SHP77 (cell line): ENCODE data around the gene CLASP1.
A peak's percentile ranks its signal among the peaks of the same experiment; 100 is the strongest.

Experiments
- DNase-seq, 2 experiments: peaks; one replicate each; lab custom pipeline; 2025; lab: John Stamatoyannopoulos, UW

The CLASP1 gene

GRCh38 chr2:121541495-121541894 is 107.8 kb downstream of the CLASP1 start:
- DNase-seq: no peak

DNA sequence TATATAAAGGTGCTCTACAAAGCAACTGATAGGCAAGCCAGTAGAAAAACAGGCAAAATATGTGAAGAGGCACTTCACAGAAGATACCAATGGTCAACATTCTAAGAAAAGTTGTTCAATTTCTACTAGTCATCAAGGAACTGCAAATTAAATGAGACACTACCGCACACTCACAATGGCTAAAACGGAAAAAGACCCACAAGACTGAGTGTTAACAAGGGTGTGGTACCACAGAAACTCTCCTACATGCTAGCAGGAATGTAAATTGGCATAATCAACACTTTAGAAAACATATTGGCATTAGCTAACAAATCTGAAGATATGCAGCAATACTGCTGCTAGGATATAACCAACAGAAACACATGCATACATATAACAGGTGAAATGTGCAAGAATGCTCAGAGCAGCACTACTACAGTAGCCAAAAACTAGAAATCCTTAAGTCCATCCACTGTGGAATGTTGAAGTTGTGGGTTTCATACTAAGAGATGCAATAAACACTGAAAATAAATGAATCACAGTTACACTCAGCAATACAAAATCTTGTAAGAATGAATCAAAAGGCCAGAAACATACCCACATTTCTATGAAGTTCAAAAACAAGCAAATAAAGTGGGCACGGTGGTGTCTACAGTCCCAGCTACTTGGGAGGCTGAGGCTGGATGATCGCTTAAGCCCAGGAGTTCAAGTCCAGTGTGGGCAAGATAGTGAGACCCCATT is 109.4 kb downstream of the CLASP1 start:
- DNase-seq: no peak

GRCh38 chr2:121536850-121537557 is 112.3 kb downstream of the CLASP1 start:
- no peak for DNase-seq

- no peak for DNase-seq
These were observed 112.9 kb downstream of the CLASP1 start for GRCh38 chr2:121536347-121536746.

GRCh38 chr2:121534007-121534406 is 115.3 kb downstream of the CLASP1 start:
- DNase-seq: no peak

DNA sequence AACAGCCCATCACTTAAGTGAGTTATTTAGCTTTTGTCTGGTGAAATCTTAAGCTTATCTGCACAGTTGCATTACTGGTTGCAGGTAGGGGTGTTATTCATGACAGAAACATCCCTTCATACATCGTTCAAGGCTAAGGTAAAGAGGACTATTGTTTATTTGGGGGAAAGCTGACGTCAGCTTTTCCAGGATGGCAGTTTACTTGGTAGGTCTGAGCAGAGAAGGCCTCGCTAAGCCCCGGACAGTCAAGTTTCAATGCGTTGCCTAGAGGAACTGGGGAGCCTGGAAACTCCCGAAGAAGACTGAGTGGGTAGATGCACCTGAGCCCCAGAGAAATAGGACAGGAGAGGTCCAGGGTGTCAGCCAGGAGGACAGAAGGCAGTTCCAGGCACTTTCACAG is 116.4 kb downstream of the CLASP1 start:
- DNase-seq: peak in 1 of 2 experiments; percentile 12

DNA sequence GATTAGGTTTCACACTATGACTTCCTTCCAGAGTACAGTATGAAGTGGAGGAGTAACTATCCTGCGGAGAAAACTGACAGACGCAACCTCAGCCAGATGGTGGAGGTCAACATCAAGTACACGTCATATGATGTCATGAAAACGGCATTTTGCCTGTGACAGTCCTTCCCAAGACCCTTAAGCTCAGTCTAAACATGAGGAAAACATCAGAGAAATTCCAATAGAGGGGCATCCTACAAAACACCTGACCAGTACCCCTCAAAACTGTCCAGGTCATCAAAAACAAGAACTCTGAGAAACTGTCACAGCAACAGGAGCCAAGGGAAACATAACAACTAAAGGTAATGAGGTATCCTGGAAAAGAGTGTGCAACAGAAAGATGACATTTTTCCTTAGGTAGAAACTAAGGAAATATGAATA is 116.9 kb downstream of the CLASP1 start:
- peak; percentile 24 to 43 for DNase-seq

DNA sequence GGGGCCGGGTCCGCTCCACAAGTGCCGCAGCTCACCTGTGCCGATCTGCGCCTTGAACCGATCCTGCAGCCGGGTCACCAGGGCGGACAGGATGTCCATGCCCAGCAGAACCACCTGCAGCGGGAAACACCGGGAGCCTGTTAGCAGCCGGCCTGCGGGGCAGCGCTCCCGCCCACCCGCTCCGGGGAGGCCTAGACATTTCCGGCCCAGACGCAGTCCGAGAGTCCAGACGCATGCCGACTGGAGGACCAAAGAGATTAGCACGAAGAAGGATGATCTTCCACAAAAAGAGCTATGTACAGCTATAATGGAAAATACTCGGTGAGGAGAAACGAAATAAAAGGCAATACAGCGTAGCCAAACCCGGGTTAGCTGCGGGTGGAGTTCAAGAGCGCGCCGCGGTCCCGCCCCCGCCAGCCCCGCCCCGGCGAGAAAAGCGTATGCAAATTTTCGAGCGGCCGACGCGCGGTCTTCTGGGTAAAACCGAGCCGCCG is 119.0 kb downstream of the CLASP1 start:
- DNase-seq: peak; percentile 58 to 80

DNA sequence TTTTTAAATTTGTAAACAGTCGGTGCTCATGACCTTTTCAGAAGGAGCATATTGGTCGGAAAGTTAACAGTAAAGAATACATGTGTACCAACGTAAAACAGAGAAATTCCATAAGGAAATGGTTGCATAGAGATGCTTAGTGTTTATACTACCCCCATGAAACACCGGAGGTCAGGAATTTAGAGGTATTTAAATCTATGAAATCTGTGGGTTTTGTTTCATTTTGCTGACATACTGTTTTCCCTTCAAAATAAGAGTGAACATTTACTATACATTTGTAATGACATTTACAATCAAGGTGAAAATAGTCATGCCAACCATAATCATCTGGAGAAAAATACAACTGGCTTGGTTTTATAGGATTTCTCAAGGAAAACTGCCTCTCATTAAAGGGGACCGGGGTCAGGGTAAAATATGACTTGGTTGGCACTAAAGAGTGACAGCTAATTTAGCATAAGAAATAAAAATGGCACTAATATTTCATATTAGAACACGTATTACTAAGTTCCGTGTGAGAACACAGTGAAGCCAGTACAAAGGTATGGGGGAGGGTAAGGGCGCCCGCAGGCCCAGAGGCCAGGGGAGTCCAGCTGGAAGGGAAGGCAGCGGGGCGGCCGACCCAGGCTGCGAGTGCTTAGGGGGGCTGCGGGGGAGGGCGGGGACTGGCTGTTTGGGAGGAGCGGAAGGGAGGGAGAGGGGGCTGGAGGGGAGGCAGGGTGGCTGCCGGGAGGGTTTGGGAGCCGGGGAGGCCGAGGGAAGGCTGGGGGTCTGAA is 119.6 kb downstream of the CLASP1 start:
- DNase-seq: peak; percentile 64 to 72

DNA sequence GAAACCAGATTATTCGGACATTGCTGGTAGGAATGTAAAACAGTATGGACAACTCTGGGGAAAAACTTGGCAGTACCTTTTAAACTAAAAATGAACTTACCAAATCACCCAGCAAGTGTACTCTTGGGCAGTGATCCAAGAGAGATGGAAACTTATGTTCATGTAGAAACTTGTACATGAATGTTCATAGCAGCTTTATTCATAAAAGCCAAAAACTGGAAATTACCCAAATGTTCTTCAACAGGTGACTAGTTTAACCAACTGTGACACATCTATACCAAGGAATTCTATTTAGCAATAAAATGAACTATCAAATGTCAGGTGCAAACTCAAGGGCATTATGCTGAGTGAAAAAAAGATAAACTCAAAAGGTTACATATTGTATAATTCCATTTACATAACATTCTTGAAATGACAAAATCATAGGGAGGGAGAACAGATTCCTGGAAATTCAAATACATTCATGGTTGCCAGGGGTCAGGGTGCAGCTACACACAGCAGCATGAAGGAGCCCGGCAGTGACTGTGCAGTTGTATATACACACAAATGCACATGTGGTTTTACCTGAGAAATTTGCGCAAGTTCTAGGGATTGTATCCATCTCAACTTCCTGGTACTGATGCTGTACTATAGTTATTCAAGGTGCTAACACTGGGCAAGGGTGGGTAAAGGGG is 122.1 kb downstream of the CLASP1 start:
- no peak for DNase-seq

- no peak for DNase-seq
These were observed 124.4 kb downstream of the CLASP1 start for GRCh38 chr2:121524685-121525425.

- DNase-seq: no peak
These were observed 127.9 kb downstream of the CLASP1 start for GRCh38 chr2:121521359-121521758.

- no peak for DNase-seq
These were observed 128.6 kb downstream of the CLASP1 start for GRCh38 chr2:121520641-121520994.

DNA sequence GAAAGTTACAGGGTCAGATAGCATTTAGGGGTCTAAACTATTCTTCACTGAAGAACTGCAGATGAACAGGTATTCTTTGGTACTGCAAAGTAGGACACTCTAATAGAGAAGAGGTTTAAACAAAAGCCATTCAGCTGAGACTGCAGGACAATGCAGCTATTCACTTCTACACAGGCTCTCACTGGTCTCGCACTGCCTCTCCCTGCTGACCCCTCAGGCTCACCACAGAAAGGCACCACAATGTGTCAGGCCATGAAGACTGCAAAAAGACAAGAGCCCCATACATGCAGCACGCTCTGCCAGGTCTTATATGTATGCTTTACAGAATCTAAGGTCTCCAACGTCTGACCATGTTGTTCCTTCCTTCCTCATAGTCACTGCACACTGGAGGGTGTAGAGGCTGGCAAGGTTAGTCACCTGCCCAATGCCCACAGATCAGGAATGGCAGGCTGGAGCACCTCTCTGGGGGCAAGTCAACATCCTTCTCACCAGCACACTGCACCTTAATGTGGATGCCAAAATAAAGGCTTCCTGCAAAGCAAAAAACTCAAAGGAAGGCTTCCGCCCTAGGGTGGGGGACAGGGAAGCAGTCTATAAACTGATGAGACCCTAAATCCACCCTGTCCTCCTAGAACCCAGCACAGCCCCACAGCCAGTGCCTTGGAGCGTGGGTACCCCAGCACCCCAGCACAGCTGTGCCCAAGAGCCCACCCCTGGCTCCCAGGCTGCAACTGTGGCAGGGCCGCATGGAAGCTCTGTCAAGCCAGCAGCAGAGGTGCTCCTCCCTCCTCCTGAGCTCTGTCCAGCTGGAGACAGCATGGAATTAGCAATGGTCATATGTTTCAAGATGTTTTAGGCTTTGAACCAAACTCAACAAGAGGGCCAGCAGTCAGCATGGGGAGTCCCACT is 129.3 kb downstream of the CLASP1 start:
- DNase-seq: no peak

- DNase-seq: no peak
These were observed 130.1 kb downstream of the CLASP1 start for GRCh38 chr2:121519153-121519552.

- no peak for DNase-seq
These were observed 135.5 kb downstream of the CLASP1 start for GRCh38 chr2:121513597-121514333.

DNA sequence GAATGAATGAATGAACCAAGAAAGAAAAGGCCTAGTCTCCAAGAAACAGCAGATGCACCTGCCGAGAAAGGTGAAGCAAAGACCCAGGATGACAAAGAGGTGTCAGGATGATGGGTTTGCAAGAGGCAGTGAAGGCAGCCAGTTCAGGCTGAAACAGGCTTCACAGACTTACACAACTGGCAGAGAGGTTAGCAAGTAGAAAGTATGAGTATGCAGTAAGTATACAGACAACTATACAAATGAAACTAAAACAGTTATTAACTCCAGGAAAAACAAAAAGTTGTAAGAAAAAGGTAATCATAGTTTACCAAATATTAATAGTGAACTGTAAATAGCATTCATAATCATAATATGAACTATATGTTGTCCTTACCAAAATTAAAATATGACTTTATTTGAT is 138.4 kb downstream of the CLASP1 start:
- DNase-seq: no peak

- no peak for DNase-seq
These were observed 142.6 kb downstream of the CLASP1 start for GRCh38 chr2:121506621-121507020.

DNA sequence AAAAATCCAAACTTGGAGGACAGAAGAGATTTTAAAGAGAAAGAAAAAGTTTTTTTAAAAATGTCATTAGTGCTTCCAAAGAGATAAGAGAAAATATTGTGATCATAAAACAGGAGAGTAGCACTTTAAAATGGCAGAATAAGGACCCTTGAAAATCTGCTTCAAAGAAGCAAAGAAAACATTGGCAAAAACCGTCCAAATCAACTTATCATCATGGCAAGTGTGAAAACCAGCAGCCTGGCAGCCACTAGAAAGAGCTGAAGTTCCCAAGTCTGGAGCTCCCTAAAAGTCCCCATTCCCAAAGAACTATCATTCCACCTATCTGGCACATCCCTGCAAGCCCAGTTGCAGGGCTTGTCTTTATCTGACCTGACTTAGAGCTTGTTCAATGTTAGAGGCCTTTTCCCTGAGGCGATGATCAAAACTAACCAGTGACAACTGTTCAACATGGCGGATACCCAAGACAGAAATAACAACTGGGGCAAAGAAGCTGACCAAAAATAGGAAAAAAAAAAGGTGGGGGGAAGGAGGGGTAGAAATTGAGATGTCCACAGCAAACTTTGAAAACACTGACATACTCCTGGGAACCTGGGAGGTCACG is 143.2 kb downstream of the CLASP1 start:
- no peak for DNase-seq
